ENCODE results near the gene ARID2. TPM values are rescaled to one million over a fixed set of nuclear protein-coding genes. Genes with fewer than 3 reads are reported as not detected.

Gene ARID2
- total RNA-seq, 1 donor from 2014 or later: 15.7 TPM

DNA sequence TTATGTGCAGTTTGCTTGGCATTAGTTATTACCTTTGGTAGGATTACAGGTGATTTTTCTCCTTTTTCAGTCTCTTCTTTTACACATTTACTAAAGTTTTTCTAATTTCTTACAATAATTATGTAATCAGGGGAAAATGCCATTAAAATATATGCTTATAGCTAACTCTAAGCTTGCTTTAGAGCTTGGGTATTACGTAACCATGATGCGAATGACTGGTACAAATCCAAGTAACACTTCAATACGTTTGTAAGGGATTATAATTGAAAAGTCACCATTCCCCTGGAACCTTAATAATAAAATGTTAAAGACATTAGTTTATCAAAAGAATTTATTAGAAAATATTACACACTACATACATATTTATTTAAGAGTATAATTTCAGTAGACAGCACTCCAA is 189.3 kb downstream of the ARID2 start:
- intact Hi-C loops (cut with micrococcal nuclease): no loop called here
- Histone ChIP-seq H3K4me3 (no peak overlapping the region), H3K36me3 (peaks cover 64% of the 10 kb centered on the region), H3K27me3 (ENCODE audit: low read depth) (no peaks in the 10 kb centered on the region), H3K4me1 (no peaks in the 10 kb centered on the region), H3K9me3 (replicated peaks) (no peaks in the 10 kb centered on the region), H3K27ac (replicated peaks) (no peak overlapping the region)
- TF ChIP-seq, protein P1, sequence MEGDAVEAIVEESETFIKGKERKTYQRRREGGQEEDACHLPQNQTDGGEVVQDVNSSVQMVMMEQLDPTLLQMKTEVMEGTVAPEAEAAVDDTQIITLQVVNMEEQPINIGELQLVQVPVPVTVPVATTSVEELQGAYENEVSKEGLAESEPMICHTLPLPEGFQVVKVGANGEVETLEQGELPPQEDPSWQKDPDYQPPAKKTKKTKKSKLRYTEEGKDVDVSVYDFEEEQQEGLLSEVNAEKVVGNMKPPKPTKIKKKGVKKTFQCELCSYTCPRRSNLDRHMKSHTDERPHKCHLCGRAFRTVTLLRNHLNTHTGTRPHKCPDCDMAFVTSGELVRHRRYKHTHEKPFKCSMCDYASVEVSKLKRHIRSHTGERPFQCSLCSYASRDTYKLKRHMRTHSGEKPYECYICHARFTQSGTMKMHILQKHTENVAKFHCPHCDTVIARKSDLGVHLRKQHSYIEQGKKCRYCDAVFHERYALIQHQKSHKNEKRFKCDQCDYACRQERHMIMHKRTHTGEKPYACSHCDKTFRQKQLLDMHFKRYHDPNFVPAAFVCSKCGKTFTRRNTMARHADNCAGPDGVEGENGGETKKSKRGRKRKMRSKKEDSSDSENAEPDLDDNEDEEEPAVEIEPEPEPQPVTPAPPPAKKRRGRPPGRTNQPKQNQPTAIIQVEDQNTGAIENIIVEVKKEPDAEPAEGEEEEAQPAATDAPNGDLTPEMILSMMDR (IDR thresholded peaks at IDR 0.05; ENCODE audit: borderline replicate concordance): no peak
- DNase-seq: no peak

DNA sequence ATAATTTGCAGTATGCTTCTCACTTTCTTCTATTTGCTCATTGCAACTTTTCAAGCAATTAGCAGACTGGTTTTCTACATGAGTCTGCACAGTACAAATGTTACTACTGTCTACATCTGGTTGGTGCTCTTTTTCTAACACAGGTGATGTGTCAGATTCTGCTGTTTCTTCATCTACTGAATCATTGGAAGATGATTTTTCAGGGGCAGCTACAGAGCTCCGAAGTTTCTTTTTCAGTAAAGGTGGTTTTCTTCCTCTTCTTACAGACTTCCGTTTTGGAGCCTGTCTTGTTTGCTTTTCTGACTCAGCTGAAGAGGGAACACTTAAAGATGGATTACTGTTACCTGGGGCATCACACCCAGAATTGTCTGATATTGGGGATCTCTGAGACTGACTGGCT is 198.8 kb downstream of the ARID2 start:
- Histone ChIP-seq H3K36me3 (peaks cover 98% of the 10 kb centered on the region), H3K4me1 (peaks cover 8% of the 10 kb centered on the region), H3K27ac (replicated peaks) (no peak overlapping the region), H3K27me3 (ENCODE audit: low read depth) (no peaks in the 10 kb centered on the region), H3K4me3 (no peak overlapping the region), H3K9me3 (replicated peaks) (no peaks in the 10 kb centered on the region)
- DNase-seq: no peak
- TF ChIP-seq, protein P1 (IDR thresholded peaks at IDR 0.05; ENCODE audit: borderline replicate concordance): no peak
- intact Hi-C loops (cut with micrococcal nuclease): no loop called here

DNA sequence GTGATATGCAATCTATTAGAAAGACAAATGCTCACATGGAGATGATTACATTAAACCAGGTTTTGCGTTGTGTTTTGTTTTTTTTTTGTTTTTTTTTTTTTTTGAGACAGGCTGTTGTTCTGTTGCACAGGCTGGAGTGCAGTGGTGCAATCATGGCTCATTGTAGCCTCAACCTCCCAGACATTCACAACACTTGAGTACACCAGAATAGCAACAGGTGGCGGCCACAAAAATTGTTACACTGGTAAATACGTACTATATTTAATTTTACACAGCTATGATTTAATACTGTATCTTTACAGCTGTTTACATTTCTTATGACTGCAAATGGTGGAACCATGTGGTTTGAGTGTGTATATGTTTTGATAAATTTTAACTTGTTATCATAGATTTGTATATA is 200.9 kb downstream of the ARID2 start:
- H3K4me1 ChIP-seq: peaks cover 28% of the 10 kb centered on the region
- H3K27ac ChIP-seq (replicated peaks): no peak overlapping the region
- no peak for DNase-seq
- H3K36me3 ChIP-seq: peaks cover 78% of the 10 kb centered on the region
- no peaks in the 10 kb centered on the region for H3K9me3 ChIP-seq (replicated peaks)
- H3K4me3 ChIP-seq: no peak overlapping the region
- TF ChIP-seq, protein P1 (IDR thresholded peaks at IDR 0.05; ENCODE audit: borderline replicate concordance): no peak
- intact Hi-C loops (cut with micrococcal nuclease): no loop called here
- no peaks in the 10 kb centered on the region for H3K27me3 ChIP-seq (ENCODE audit: low read depth)

DNA sequence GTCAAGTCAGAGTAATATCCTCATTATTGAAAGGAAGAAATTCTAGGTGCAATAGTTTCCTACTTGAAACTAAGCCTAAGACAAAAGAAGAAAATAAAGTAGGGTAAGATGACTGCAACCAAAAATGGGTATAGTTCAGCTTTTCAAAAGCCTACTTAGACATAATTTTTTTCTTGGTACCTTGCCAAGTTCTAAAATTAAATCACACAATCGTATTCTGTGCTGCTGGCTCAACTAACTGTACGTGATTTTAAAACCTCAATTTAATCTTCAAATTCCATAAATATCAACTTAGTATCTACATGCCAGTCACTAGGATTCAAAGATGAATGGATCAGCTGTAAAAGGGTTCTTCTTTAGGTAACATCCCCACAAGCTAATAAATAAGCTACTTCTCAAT is 204.0 kb downstream of the ARID2 start:
- H3K27ac ChIP-seq (replicated peaks): peak overlapping the region; percentile 24
- H3K36me3 ChIP-seq: peaks cover 56% of the 10 kb centered on the region
- H3K4me1 ChIP-seq: peaks cover 31% of the 10 kb centered on the region
- no peak for DNase-seq
- intact Hi-C loops (cut with micrococcal nuclease): no loop called here
- no peaks in the 10 kb centered on the region for H3K27me3 ChIP-seq (ENCODE audit: low read depth)
- H3K4me3 ChIP-seq: no peak overlapping the region
- TF ChIP-seq, protein P1 (IDR thresholded peaks at IDR 0.05; ENCODE audit: borderline replicate concordance): no peak
- no peaks in the 10 kb centered on the region for H3K9me3 ChIP-seq (replicated peaks)

DNA sequence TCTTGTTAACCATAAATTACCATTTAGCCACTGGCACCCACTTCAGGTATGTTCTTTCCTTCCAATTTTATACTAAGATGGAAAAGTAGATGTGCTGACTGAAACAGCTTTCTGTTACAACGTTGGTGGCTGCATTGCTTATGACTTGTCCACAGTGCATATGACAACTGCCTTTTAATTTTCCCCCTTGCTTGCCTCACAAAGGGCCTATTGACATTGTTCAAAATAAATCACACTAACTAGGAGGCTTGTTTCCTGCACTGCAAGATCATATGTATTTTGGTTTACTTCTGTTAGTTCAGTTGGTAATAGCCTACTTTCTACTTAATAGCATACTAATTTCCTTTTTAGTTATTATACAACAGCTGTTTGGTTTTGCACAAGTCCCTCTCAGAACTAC is 205.4 kb downstream of the ARID2 start:
- TF ChIP-seq, protein P1 (IDR thresholded peaks at IDR 0.05; ENCODE audit: borderline replicate concordance): no peak
- no peaks in the 10 kb centered on the region for H3K27me3 ChIP-seq (ENCODE audit: low read depth)
- H3K36me3 ChIP-seq: peaks cover 42% of the 10 kb centered on the region
- DNase-seq: no peak
- H3K4me1 ChIP-seq: peaks cover 31% of the 10 kb centered on the region
- H3K27ac ChIP-seq (replicated peaks): peak overlapping the region; percentile 21
- H3K4me3 ChIP-seq: no peak overlapping the region
- intact Hi-C loops (cut with micrococcal nuclease): no loop called here
- H3K9me3 ChIP-seq (replicated peaks): no peaks in the 10 kb centered on the region

DNA sequence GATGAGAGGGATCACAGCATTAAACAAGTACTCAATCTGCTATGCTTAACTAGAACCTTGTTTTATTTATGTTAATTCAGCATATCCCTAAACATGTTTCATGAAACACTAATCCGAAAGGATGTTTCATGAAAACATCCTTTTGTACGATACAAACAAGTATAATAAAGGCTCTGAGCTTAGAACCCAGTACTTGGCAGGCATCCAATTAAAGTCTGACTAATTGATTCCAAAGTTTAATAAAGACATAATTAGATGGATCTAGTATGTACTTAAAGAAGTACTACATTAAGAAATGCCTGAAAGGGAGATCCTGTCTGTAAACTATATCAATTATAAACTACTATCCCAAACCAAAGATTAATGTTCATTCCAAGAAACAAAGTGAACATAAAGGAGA is 209.1 kb downstream of the ARID2 start:
- no peak overlapping the region for H3K27ac ChIP-seq (replicated peaks)
- H3K9me3 ChIP-seq (replicated peaks): no peaks in the 10 kb centered on the region
- TF ChIP-seq, protein P1 (IDR thresholded peaks at IDR 0.05; ENCODE audit: borderline replicate concordance): no peak
- intact Hi-C loops (cut with micrococcal nuclease): no loop called here
- H3K27me3 ChIP-seq (ENCODE audit: low read depth): no peaks in the 10 kb centered on the region
- H3K36me3 ChIP-seq: peaks cover 40% of the 10 kb centered on the region
- H3K4me3 ChIP-seq: no peak overlapping the region
- peaks cover 21% of the 10 kb centered on the region for H3K4me1 ChIP-seq
- no peak for DNase-seq
